Stimulated activated CD4-positive, alpha-beta T cell treated with anti-CD3 and anti-CD28 coated beads, TNF-alpha, amount 100 ng/mL, for 48 hours (primary cell): ENCODE data around the gene FZR1.
"Not testable (repeated sequence)": the region's sequence is repeated elsewhere in the genome, so short reads cannot be mapped to it uniquely, and the experiment has no call there.

Experiments
- DNase-seq, 3 donors: peaks; one replicate each; pipeline ENCODE4 v3.0.0-alpha.2; 2020; ENCODE audit warnings: low read depth in 3 of 3

Gene FZR1

GRCh38 chr19:3528539-3529211 lies 22.6 kb downstream of the FZR1 start:
- DNase-seq: no peak

- not testable (repeated sequence) for DNase-seq
These were observed 23.2 kb downstream of the FZR1 start for GRCh38 chr19:3529299-3529698.

GRCh38 chr19:3530389-3530788 lies 24.3 kb downstream of the FZR1 start:
- DNase-seq: no peak

- no peak for DNase-seq
These were observed 25.6 kb downstream of the FZR1 start for GRCh38 chr19:3531716-3532115.

- no peak for DNase-seq
These were observed 26.2 kb downstream of the FZR1 start for GRCh38 chr19:3532154-3532786.

- no peak for DNase-seq
These were observed 26.9 kb downstream of the FZR1 start for GRCh38 chr19:3533033-3533432.

GRCh38 chr19:3533563-3534216 lies 27.6 kb downstream of the FZR1 start:
- DNase-seq: no peak

- no peak for DNase-seq
These were observed 28.5 kb downstream of the FZR1 start for GRCh38 chr19:3534375-3535234.

- DNase-seq: no peak
These were observed 29.1 kb downstream of the FZR1 start for GRCh38 chr19:3535235-3535535.

- no peak for DNase-seq
These were observed 29.5 kb downstream of the FZR1 start for GRCh38 chr19:3535563-3535965.

- no peak for DNase-seq
These were observed 29.9 kb downstream of the FZR1 start for GRCh38 chr19:3535981-3536380.

GRCh38 chr19:3536429-3537100 lies 30.5 kb downstream of the FZR1 start:
- DNase-seq: no peak

GRCh38 chr19:3537101-3537437 lies 31.0 kb downstream of the FZR1 start:
- no peak for DNase-seq

GRCh38 chr19:3537438-3538240 lies 31.5 kb downstream of the FZR1 start:
- DNase-seq: no peak

- no peak for DNase-seq
These were observed 32.3 kb downstream of the FZR1 start for GRCh38 chr19:3538258-3538929.

- no peak for DNase-seq
These were observed 33.0 kb downstream of the FZR1 start, which contains the start of gene TEKTIP1 for GRCh38 chr19:3538965-3539755. TEKTIP1 (plus strand) TSS chr19:3539174; CDS start chr19:3539178, 4 bp downstream.

- DNase-seq: no peak
These were observed 33.6 kb downstream of the FZR1 start for GRCh38 chr19:3539756-3540118.

- no peak for DNase-seq
These were observed 37.3 kb downstream of the FZR1 start for GRCh38 chr19:3543150-3544057.

- no peak for DNase-seq
These were observed 37.9 kb downstream of the FZR1 start for GRCh38 chr19:3544058-3544376.
